ENCODE measurements around the gene PPIL4. TPM values are rescaled to one million over a fixed set of nuclear protein-coding genes. Genes with fewer than 3 reads are reported as not detected.
A peak's percentile ranks its signal among the peaks of the same experiment; 100 is the strongest.

PPIL4 gene
- total and polyA plus RNA-seq, 2 of the 13 experiments (the other 11 are each of a cell fraction or from before 2014, with no cell fraction given), result 5.5 to 46.0 TPM

DNA sequence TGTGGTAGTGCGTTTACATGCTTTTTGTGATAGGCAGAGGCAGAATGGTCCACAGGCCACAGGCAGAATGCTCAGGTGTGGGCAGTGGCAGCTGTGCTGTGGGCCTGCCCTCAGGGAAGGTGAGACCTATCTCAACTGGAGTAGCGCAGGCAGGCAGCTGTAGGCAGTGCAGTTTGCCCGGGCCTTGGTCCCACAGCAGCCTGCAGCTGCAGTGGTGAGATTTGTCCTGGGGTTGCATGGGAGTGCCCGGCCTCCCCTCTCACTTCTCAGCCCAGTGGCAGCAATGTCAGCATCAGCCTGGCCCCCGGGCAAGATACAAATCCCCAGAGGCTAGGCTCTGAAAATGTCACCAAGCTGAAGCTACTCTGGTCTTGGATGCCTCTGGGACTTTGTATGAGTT lies 6.1 kb upstream of the PPIL4 start (continued):
- TF ChIP-seq, protein P1, sequence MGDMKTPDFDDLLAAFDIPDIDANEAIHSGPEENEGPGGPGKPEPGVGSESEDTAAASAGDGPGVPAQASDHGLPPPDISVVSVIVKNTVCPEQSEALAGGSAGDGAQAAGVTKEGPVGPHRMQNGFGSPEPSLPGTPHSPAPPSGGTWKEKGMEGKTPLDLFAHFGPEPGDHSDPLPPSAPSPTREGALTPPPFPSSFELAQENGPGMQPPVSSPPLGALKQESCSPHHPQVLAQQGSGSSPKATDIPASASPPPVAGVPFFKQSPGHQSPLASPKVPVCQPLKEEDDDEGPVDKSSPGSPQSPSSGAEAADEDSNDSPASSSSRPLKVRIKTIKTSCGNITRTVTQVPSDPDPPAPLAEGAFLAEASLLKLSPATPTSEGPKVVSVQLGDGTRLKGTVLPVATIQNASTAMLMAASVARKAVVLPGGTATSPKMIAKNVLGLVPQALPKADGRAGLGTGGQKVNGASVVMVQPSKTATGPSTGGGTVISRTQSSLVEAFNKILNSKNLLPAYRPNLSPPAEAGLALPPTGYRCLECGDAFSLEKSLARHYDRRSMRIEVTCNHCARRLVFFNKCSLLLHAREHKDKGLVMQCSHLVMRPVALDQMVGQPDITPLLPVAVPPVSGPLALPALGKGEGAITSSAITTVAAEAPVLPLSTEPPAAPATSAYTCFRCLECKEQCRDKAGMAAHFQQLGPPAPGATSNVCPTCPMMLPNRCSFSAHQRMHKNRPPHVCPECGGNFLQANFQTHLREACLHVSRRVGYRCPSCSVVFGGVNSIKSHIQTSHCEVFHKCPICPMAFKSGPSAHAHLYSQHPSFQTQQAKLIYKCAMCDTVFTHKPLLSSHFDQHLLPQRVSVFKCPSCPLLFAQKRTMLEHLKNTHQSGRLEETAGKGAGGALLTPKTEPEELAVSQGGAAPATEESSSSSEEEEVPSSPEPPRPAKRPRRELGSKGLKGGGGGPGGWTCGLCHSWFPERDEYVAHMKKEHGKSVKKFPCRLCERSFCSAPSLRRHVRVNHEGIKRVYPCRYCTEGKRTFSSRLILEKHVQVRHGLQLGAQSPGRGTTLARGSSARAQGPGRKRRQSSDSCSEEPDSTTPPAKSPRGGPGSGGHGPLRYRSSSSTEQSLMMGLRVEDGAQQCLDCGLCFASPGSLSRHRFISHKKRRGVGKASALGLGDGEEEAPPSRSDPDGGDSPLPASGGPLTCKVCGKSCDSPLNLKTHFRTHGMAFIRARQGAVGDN (CRISPR knock-in tag; IDR thresholded peaks at IDR 0.05), result peak; percentile 61
- TF ChIP-seq, protein P2, sequence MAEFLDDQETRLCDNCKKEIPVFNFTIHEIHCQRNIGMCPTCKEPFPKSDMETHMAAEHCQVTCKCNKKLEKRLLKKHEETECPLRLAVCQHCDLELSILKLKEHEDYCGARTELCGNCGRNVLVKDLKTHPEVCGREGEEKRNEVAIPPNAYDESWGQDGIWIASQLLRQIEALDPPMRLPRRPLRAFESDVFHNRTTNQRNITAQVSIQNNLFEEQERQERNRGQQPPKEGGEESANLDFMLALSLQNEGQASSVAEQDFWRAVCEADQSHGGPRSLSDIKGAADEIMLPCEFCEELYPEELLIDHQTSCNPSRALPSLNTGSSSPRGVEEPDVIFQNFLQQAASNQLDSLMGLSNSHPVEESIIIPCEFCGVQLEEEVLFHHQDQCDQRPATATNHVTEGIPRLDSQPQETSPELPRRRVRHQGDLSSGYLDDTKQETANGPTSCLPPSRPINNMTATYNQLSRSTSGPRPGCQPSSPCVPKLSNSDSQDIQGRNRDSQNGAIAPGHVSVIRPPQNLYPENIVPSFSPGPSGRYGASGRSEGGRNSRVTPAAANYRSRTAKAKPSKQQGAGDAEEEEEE (CRISPR knock-in tag; IDR thresholded peaks at IDR 0.05; ENCODE audit: borderline replicate concordance), result no peak
- TF ChIP-seq, protein P3, sequence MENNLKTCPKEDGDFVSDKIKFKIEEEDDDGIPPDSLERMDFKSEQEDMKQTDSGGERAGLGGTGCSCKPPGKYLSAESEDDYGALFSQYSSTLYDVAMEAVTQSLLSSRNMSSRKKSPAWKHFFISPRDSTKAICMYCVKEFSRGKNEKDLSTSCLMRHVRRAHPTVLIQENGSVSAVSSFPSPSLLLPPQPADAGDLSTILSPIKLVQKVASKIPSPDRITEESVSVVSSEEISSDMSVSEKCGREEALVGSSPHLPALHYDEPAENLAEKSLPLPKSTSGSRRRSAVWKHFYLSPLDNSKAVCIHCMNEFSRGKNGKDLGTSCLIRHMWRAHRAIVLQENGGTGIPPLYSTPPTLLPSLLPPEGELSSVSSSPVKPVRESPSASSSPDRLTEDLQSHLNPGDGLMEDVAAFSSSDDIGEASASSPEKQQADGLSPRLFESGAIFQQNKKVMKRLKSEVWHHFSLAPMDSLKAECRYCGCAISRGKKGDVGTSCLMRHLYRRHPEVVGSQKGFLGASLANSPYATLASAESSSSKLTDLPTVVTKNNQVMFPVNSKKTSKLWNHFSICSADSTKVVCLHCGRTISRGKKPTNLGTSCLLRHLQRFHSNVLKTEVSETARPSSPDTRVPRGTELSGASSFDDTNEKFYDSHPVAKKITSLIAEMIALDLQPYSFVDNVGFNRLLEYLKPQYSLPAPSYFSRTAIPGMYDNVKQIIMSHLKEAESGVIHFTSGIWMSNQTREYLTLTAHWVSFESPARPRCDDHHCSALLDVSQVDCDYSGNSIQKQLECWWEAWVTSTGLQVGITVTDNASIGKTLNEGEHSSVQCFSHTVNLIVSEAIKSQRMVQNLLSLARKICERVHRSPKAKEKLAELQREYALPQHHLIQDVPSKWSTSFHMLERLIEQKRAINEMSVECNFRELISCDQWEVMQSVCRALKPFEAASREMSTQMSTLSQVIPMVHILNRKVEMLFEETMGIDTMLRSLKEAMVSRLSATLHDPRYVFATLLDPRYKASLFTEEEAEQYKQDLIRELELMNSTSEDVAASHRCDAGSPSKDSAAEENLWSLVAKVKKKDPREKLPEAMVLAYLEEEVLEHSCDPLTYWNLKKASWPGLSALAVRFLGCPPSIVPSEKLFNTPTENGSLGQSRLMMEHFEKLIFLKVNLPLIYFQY (CRISPR knock-in tag; IDR thresholded peaks at IDR 0.05; ENCODE audit: borderline replicate concordance), result no peak
- TF ChIP-seq ZNF567 (CRISPR knock-in tag; IDR thresholded peaks at IDR 0.05; ENCODE audit: borderline replicate concordance) (no peak), KDM1A (CRISPR knock-in tag; IDR thresholded peaks at IDR 0.05) (no peak), ZNF761 (CRISPR knock-in tag; conservative IDR thresholded peaks at IDR 0.05) (no peak), MTF1 (CRISPR knock-in tag; IDR thresholded peaks at IDR 0.05) (no peak), BRD4 (CRISPR knock-in tag; IDR thresholded peaks at IDR 0.05) (no peak), ZNF644 (CRISPR knock-in tag; IDR thresholded peaks at IDR 0.05; ENCODE audit: low read depth) (no peak), EED (CRISPR knock-in tag; IDR thresholded peaks at IDR 0.05) (0 out of 2 replicates have a peak, but pooled peaks have one; percentile 19), ZKSCAN1 (IDR thresholded peaks at IDR 0.05; ENCODE audit: low read length) (no peak), YY1 (IDR thresholded peaks at IDR 0.05; ENCODE audit: insufficient read depth, insufficient replicate concordance, low read depth, low read length) (no peak), FOSL2 (CRISPR knock-in tag; IDR thresholded peaks at IDR 0.05) (no peak), NR1H2 (CRISPR knock-in tag; IDR thresholded peaks at IDR 0.05; ENCODE audit: borderline replicate concordance, low read depth) (no peak)
- TF ChIP-seq, protein P4, sequence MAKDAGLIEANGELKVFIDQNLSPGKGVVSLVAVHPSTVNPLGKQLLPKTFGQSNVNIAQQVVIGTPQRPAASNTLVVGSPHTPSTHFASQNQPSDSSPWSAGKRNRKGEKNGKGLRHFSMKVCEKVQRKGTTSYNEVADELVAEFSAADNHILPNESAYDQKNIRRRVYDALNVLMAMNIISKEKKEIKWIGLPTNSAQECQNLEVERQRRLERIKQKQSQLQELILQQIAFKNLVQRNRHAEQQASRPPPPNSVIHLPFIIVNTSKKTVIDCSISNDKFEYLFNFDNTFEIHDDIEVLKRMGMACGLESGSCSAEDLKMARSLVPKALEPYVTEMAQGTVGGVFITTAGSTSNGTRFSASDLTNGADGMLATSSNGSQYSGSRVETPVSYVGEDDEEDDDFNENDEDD (CRISPR knock-in tag; IDR thresholded peaks at IDR 0.05; ENCODE audit: borderline replicate concordance), result no peak
- TF ChIP-seq, protein P5, sequence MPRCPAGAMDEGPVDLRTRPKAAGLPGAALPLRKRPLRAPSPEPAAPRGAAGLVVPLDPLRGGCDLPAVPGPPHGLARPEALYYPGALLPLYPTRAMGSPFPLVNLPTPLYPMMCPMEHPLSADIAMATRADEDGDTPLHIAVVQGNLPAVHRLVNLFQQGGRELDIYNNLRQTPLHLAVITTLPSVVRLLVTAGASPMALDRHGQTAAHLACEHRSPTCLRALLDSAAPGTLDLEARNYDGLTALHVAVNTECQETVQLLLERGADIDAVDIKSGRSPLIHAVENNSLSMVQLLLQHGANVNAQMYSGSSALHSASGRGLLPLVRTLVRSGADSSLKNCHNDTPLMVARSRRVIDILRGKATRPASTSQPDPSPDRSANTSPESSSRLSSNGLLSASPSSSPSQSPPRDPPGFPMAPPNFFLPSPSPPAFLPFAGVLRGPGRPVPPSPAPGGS (CRISPR knock-in tag; IDR thresholded peaks at IDR 0.05), result no peak
- TF ChIP-seq, protein P6, sequence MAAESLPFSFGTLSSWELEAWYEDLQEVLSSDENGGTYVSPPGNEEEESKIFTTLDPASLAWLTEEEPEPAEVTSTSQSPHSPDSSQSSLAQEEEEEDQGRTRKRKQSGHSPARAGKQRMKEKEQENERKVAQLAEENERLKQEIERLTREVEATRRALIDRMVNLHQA (CRISPR knock-in tag; IDR thresholded peaks at IDR 0.05), result no peak
